HepG2 (cell line): ENCODE data around the gene POLR3GL. TPM values are rescaled to one million over a fixed set of nuclear protein-coding genes. Genes with fewer than 3 reads are reported as not detected.
A peak's percentile ranks its signal among the peaks of the same experiment; 100 is the strongest.

Experiments used
- CC2D1A ChIP-seq: sonication (generic); formaldehyde crosslinking; IDR thresholded peaks from 2 replicates; pipeline ENCODE4 v1.8.1; 2023; ENCODE audit warnings: mild to moderate bottlenecking, missing genetic modification reagents
- HOXA3 ChIP-seq: sonication (generic); formaldehyde crosslinking; IDR thresholded peaks from 2 replicates; pipeline ENCODE4 v1.5.0; 2020; ENCODE audit warnings: missing genetic modification reagents
- HOXA5 ChIP-seq: sonication (generic); formaldehyde crosslinking; IDR thresholded peaks from 2 replicates; pipeline ENCODE4 v1.4.0; 2020; ENCODE audit warnings: missing genetic modification reagents
- MTA1 ChIP-seq: sonication (generic); formaldehyde crosslinking; IDR thresholded peaks from 2 replicates; pipeline ENCODE4 v1.4.0; 2020; ENCODE audit warnings: missing genetic modification reagents, mild to moderate bottlenecking, borderline replicate concordance
- RFX1 ChIP-seq: fragments of 450-650 bp; IDR thresholded peaks from 2 replicates; pipeline ENCODE4 v1.6.1; 2017
- SIX1 ChIP-seq: sonication (generic); formaldehyde crosslinking; IDR thresholded peaks from 2 replicates; pipeline ENCODE4 v1.4.0; 2020; ENCODE audit warnings: missing genetic modification reagents, borderline replicate concordance
- SP4 ChIP-seq: sonication (generic); formaldehyde crosslinking; IDR thresholded peaks from 2 replicates; pipeline ENCODE4 v1.8.1; 2023; ENCODE audit warnings: mild to moderate bottlenecking, missing genetic modification reagents
- SP5 ChIP-seq: IDR thresholded peaks from 2 replicates; pipeline ENCODE4 v1.6.1; 2016; ENCODE audit warnings: low read depth, borderline replicate concordance
- ZEB1 ChIP-seq: IDR thresholded peaks from 2 replicates; pipeline ENCODE4 v1.6.1; 2012; ENCODE audit warnings: mild to moderate bottlenecking, low read depth, inconsistent platforms; ENCODE audit not compliant: insufficient replicate concordance
- ZNF879 ChIP-seq: sonication (generic); formaldehyde crosslinking; IDR thresholded peaks from 2 replicates; pipeline ENCODE4 v1.8.1; 2023; ENCODE audit warnings: missing genetic modification reagents
- ZNF883 ChIP-seq: sonication (generic); formaldehyde crosslinking; IDR thresholded peaks from 2 replicates; pipeline ENCODE4 v1.5.1; 2020; ENCODE audit warnings: mild to moderate bottlenecking, missing genetic modification reagents; ENCODE audit errors: not compliant biosample characterization
- polyA plus RNA-seq, 8 experiments: library from polyadenylated mRNA; depleted of rRNA in 3 of 8; stranded (reverse) in 7 of 8; unstranded in 1 of 8; fragments of >200 nt; fragmentation: Illumina TruSeq in 4 of 8; extraction: Trizol in 4 of 8; gene quantifications; 2 replicates each; pipeline versions ENCODE4 v1.2.1 to v1.2.3, GENCODE V29; 2011 to 2016; ENCODE audit warnings: low read depth in 4 of 8, missing spikeins in 1 of 8, mixed read lengths in 1 of 8; ENCODE audit not compliant: insufficient read depth in 1 of 8
- total RNA-seq, 5 experiments: library from RNA; depleted of rRNA; stranded (reverse); fragments of >200 nt; fragmentation: Illumina TruSeq; extraction: Trizol; gene quantifications; 2 replicates each; pipeline ENCODE4 v1.2.3, GENCODE V29; 2016; ENCODE audit warnings: low read depth in 1 of 5
- TF ChIP-seq, protein P1 (sequence below): sonication (generic); formaldehyde crosslinking; IDR thresholded peaks from 2 replicates; pipeline ENCODE4 v1.4.0; 2020; ENCODE audit warnings: mild to moderate bottlenecking, missing genetic modification reagents
- TF ChIP-seq, protein P2 (sequence below): sonication (generic); formaldehyde crosslinking; IDR thresholded peaks from 2 replicates; pipeline ENCODE4 v1.4.0; 2020; ENCODE audit warnings: mild to moderate bottlenecking, missing genetic modification reagents, borderline replicate concordance
- TF ChIP-seq, protein P3 (sequence below): IDR thresholded peaks from 2 replicates; pipeline ENCODE4 v1.6.1; 2016; ENCODE audit warnings: missing genetic modification reagents, missing compliant biosample characterization
- TF ChIP-seq, protein P4 (sequence below): sonication (generic); formaldehyde crosslinking; IDR thresholded peaks from 2 replicates; pipeline ENCODE4 v1.5.0; 2020; ENCODE audit warnings: missing genetic modification reagents, mild to moderate bottlenecking, borderline replicate concordance
- TF ChIP-seq, protein P5 (sequence below): sonication (generic); formaldehyde crosslinking; IDR thresholded peaks from 2 replicates; pipeline ENCODE4 v1.5.1; 2020; ENCODE audit warnings: missing genetic modification reagents, mild to moderate bottlenecking, borderline replicate concordance

The POLR3GL gene
- total and polyA plus RNA-seq, 2 of the 13 experiments (the other 11 are each of a cell fraction or from before 2014, with no cell fraction given) = 11.5 to 12.4 TPM

DNA sequence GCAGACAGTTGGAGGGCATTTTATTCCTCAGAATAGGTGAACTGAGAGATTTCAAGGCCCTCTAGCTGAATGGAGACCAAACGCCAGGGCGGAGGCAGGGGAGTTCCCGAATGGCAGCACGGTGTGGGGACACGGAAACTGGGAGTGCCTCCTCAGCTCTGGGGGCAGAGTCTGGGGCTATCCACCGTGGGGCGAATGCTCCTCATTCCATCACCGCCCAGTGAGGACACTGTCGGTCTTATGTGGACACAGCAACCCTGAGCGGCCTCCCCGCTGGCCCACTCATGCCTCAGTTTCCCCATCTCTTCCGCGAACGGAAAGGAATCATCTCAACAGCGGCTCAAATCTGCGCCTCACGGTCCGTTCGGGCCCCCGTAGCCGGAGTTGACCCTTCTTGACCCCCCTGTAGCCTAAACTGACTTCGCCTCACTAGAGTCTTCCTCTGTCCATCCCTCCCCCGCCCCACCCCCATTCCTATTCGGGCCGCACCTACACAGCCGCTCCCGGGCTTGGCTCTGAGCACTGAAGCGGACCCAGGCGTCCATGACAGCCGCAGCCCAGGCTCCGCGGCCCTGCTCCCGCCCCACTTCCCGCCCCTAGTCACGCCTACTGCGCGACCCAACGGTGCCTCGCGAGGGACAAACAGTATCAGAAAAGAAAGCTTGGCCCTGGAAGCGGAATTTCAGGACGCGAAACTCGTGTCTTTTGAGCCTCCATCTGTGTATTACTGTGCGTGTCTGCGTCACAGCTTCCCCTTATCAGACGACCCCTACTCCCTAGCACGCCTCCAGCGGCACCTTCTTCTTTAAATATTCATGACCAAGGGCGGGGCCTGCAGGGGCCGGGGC lies 46.1 kb upstream of the POLR3GL start, which contains the start of gene PEX11B (continued):
- TF ChIP-seq SP5 (peak; percentile 39; the same call in 1 of the 2 replicates), RFX1 (no peak), ZEB1 (no peak), ZNF883 (CRISPR knock-in tag) (peak; percentile 47), SIX1 (CRISPR knock-in tag) (no peak), MTA1 (CRISPR knock-in tag) (peak; percentile 70), HOXA3 (CRISPR knock-in tag) (peak; percentile 57; the same call in 1 of the 2 replicates), SP4 (CRISPR knock-in tag) (peak; percentile 54), CC2D1A (CRISPR knock-in tag) (no peak), ZNF879 (CRISPR knock-in tag) (no peak), HOXA5 (0 out of 2 replicates have a peak, but pooled peaks have one; percentile 19)
- TF ChIP-seq, protein P1, sequence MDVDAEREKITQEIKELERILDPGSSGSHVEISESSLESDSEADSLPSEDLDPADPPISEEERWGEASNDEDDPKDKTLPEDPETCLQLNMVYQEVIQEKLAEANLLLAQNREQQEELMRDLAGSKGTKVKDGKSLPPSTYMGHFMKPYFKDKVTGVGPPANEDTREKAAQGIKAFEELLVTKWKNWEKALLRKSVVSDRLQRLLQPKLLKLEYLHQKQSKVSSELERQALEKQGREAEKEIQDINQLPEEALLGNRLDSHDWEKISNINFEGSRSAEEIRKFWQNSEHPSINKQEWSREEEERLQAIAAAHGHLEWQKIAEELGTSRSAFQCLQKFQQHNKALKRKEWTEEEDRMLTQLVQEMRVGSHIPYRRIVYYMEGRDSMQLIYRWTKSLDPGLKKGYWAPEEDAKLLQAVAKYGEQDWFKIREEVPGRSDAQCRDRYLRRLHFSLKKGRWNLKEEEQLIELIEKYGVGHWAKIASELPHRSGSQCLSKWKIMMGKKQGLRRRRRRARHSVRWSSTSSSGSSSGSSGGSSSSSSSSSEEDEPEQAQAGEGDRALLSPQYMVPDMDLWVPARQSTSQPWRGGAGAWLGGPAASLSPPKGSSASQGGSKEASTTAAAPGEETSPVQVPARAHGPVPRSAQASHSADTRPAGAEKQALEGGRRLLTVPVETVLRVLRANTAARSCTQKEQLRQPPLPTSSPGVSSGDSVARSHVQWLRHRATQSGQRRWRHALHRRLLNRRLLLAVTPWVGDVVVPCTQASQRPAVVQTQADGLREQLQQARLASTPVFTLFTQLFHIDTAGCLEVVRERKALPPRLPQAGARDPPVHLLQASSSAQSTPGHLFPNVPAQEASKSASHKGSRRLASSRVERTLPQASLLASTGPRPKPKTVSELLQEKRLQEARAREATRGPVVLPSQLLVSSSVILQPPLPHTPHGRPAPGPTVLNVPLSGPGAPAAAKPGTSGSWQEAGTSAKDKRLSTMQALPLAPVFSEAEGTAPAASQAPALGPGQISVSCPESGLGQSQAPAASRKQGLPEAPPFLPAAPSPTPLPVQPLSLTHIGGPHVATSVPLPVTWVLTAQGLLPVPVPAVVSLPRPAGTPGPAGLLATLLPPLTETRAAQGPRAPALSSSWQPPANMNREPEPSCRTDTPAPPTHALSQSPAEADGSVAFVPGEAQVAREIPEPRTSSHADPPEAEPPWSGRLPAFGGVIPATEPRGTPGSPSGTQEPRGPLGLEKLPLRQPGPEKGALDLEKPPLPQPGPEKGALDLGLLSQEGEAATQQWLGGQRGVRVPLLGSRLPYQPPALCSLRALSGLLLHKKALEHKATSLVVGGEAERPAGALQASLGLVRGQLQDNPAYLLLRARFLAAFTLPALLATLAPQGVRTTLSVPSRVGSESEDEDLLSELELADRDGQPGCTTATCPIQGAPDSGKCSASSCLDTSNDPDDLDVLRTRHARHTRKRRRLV = peak; percentile 65; the same call in 1 of the 2 replicates
- TF ChIP-seq, protein P2, sequence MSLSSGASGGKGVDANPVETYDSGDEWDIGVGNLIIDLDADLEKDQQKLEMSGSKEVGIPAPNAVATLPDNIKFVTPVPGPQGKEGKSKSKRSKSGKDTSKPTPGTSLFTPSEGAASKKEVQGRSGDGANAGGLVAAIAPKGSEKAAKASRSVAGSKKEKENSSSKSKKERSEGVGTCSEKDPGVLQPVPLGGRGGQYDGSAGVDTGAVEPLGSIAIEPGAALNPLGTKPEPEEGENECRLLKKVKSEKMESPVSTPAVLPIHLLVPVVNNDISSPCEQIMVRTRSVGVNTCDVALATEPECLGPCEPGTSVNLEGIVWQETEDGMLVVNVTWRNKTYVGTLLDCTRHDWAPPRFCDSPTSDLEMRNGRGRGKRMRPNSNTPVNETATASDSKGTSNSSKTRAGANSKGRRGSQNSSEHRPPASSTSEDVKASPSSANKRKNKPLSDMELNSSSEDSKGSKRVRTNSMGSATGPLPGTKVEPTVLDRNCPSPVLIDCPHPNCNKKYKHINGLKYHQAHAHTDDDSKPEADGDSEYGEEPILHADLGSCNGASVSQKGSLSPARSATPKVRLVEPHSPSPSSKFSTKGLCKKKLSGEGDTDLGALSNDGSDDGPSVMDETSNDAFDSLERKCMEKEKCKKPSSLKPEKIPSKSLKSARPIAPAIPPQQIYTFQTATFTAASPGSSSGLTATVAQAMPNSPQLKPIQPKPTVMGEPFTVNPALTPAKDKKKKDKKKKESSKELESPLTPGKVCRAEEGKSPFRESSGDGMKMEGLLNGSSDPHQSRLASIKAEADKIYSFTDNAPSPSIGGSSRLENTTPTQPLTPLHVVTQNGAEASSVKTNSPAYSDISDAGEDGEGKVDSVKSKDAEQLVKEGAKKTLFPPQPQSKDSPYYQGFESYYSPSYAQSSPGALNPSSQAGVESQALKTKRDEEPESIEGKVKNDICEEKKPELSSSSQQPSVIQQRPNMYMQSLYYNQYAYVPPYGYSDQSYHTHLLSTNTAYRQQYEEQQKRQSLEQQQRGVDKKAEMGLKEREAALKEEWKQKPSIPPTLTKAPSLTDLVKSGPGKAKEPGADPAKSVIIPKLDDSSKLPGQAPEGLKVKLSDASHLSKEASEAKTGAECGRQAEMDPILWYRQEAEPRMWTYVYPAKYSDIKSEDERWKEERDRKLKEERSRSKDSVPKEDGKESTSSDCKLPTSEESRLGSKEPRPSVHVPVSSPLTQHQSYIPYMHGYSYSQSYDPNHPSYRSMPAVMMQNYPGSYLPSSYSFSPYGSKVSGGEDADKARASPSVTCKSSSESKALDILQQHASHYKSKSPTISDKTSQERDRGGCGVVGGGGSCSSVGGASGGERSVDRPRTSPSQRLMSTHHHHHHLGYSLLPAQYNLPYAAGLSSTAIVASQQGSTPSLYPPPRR = 0 out of 2 replicates have a peak, but pooled peaks have one; percentile 43
- TF ChIP-seq, protein P3, sequence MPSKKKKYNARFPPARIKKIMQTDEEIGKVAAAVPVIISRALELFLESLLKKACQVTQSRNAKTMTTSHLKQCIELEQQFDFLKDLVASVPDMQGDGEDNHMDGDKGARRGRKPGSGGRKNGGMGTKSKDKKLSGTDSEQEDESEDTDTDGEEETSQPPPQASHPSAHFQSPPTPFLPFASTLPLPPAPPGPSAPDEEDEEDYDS (CRISPR knock-in tag) = peak; percentile 12; the same call in 1 of the 2 replicates
- TF ChIP-seq, protein P4, sequence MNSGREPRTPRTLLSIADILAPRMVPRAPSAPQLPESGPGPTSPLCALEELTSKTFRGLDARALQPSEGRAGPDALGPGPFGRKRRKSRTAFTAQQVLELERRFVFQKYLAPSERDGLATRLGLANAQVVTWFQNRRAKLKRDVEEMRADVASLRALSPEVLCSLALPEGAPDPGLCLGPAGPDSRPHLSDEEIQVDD (CRISPR knock-in tag) = no peak
- TF ChIP-seq, protein P5, sequence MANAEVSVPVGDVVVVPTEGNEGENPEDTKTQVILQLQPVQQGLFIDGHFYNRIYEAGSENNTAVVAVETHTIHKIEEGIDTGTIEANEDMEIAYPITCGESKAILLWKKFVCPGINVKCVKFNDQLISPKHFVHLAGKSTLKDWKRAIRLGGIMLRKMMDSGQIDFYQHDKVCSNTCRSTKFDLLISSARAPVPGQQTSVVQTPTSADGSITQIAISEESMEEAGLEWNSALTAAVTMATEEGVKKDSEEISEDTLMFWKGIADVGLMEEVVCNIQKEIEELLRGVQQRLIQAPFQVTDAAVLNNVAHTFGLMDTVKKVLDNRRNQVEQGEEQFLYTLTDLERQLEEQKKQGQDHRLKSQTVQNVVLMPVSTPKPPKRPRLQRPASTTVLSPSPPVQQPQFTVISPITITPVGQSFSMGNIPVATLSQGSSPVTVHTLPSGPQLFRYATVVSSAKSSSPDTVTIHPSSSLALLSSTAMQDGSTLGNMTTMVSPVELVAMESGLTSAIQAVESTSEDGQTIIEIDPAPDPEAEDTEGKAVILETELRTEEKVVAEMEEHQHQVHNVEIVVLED (CRISPR knock-in tag) = peak; percentile 53; the same call in 1 of the 2 replicates
